ENCODE measurements around the gene SOX5. TPM values are rescaled to one million over a fixed set of nuclear protein-coding genes. Genes with fewer than 3 reads are reported as not detected.

The SOX5 gene
- total and polyA plus RNA-seq, 7 donors, result 0.23 to 16.3 (median 9.4) TPM

- no peaks in the 10 kb centered on the region for H3K4me1 ChIP-seq
- H3K27ac ChIP-seq, result no peak overlapping the region
- WGBS, 2 donors, result 98 to 99% methylated on average over 3 of the region's 3 CpGs
- H3K9me3 ChIP-seq, result no peaks in the 10 kb centered on the region
- TF ChIP-seq EP300 (IDR thresholded peaks at IDR 0.05) (no peak), CTCF (IDR thresholded peaks at IDR 0.05) (no peak), POLR2AphosphoS5 (IDR thresholded peaks at IDR 0.05) (no peak), POLR2A (IDR thresholded peaks at IDR 0.05) (no peak)
- H3K27me3 ChIP-seq, result no peaks in the 10 kb centered on the region
- DNase-seq, result no peak
- H3K4me3 ChIP-seq, result no peak overlapping the region
- H3K36me3 ChIP-seq, result no peaks in the 10 kb centered on the region
- intact Hi-C loops (cut with DNase I), result no loop called here
Observed at GRCh38 chr12:23815810-23816209, 133.7 kb downstream of the SOX5 start.

DNA sequence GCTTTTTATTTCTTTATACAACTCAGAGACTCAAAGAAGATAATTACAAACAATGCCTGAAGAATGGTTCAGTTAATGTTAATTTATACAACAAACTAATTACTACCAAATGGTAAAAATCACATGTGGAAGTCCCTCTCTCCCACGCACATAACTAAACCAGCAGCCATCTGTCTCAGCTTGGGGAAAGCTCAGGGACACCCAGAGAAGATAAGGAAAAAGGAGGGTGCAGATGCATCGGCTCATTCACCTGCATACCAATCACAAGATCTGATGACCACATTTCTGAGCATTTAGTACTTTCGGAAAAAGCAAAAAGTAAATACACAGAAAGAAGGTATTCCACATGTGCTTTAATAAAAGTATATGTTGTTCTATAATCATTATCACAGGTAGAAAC, 136.3 kb downstream of the SOX5 start:
- Histone ChIP-seq H3K4me1 (no peaks in the 10 kb centered on the region), H3K4me3 (no peak overlapping the region), H3K36me3 (no peaks in the 10 kb centered on the region), H3K9me3 (no peaks in the 10 kb centered on the region), H3K27ac (no peak overlapping the region), H3K27me3 (no peaks in the 10 kb centered on the region)
- WGBS, 2 donors, result 85 to 93% methylated on average over 3 of the region's 3 CpGs
- intact Hi-C loops (cut with DNase I), result no loop called here
- no peak for TF ChIP-seq POLR2A (IDR thresholded peaks at IDR 0.05)
- TF ChIP-seq EP300 (IDR thresholded peaks at IDR 0.05), result no peak
- no peak for TF ChIP-seq CTCF (IDR thresholded peaks at IDR 0.05)
- no peak for TF ChIP-seq POLR2AphosphoS5 (IDR thresholded peaks at IDR 0.05)
- DNase-seq, result no peak

- Histone ChIP-seq H3K27me3 (no peaks in the 10 kb centered on the region), H3K27ac (no peak overlapping the region), H3K9me3 (no peaks in the 10 kb centered on the region), H3K4me3 (no peak overlapping the region), H3K4me1 (no peaks in the 10 kb centered on the region), H3K36me3 (no peaks in the 10 kb centered on the region)
- intact Hi-C loops (cut with DNase I), result no loop called here
- WGBS, 2 donors, result 63 to 65% methylated on average over 3 of the region's 3 CpGs
- TF ChIP-seq EP300 (IDR thresholded peaks at IDR 0.05), result no peak
- TF ChIP-seq CTCF (IDR thresholded peaks at IDR 0.05), result no peak
- no peak for TF ChIP-seq POLR2A (IDR thresholded peaks at IDR 0.05)
- TF ChIP-seq POLR2AphosphoS5 (IDR thresholded peaks at IDR 0.05), result no peak
- no peak for DNase-seq
Observed at GRCh38 chr12:23810329-23810902, 139.1 kb downstream of the SOX5 start.

DNA sequence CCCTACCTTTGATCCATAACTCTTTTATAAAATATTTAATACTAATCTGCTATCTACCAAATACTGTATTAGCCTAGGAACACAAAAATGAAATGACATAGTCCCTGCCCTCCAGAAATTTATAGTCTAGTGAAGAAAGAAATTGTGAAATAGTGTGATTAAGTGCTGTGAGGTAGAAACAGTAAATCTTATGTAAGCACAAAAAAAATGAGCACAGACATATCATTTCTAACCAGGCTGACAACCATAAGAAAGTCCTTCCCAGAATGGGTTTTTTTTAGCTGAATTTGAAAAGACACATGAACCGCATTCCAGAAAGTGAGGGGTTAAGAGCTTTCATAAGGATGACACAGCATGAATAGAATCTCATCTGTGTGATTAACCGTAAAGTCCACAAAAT, 145.9 kb downstream of the SOX5 start:
- no peak overlapping the region for H3K4me3 ChIP-seq
- no peaks in the 10 kb centered on the region for H3K9me3 ChIP-seq
- 90 to 92% methylated on average over 2 of the region's 2 CpGs for WGBS, 2 donors
- H3K27ac ChIP-seq, result no peak overlapping the region
- H3K36me3 ChIP-seq, result no peaks in the 10 kb centered on the region
- DNase-seq, result no peak
- intact Hi-C loops (cut with DNase I), result no loop called here
- no peaks in the 10 kb centered on the region for H3K27me3 ChIP-seq
- H3K4me1 ChIP-seq, result no peaks in the 10 kb centered on the region
- TF ChIP-seq CTCF (IDR thresholded peaks at IDR 0.05) (no peak), POLR2A (IDR thresholded peaks at IDR 0.05) (no peak), POLR2AphosphoS5 (IDR thresholded peaks at IDR 0.05) (no peak), EP300 (IDR thresholded peaks at IDR 0.05) (no peak)

GRCh38 chr12:23795494-23795893, 154.0 kb downstream of the SOX5 start:
- intact Hi-C loops (cut with DNase I), result no loop called here
- Histone ChIP-seq H3K27me3 (no peaks in the 10 kb centered on the region), H3K36me3 (no peaks in the 10 kb centered on the region), H3K4me3 (no peak overlapping the region), H3K4me1 (no peaks in the 10 kb centered on the region), H3K9me3 (no peaks in the 10 kb centered on the region), H3K27ac (no peak overlapping the region)
- TF ChIP-seq EP300 (IDR thresholded peaks at IDR 0.05) (no peak), CTCF (IDR thresholded peaks at IDR 0.05) (no peak), POLR2AphosphoS5 (IDR thresholded peaks at IDR 0.05) (no peak), POLR2A (IDR thresholded peaks at IDR 0.05) (no peak)
- no peak for DNase-seq
- WGBS, 2 donors, result 77 to 79% methylated on average over 3 of the region's 3 CpGs

Measured in sigmoid colon (tissue), 7 donors.